ENCODE measurements around the gene UBE4A. TPM values are rescaled to one million over a fixed set of nuclear protein-coding genes. Genes with fewer than 3 reads are reported as not detected.

UBE4A gene
- total RNA-seq, 1 donor from 2014 or later, result 40.0 TPM

DNA sequence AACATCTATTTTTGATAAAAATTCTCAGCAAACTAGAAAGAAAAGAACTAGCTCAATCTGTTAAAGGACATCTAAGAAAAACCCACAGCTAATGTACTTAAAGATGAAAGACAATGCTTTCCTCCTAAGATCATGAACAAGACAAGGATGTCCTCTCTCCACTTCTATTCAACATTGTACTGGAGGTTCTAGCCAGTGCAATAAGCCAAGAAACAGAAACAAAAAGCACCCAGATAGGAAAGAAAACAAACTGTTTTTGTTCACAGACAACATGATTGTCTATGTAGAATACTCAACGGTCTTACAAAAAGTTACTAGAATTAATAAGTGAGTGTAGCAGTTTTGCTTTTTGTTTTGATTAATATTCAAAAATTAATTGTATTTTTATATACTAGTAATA is 24.7 kb upstream of the UBE4A start:
- no peak overlapping the region for H3K27ac ChIP-seq
- H3K9me3 ChIP-seq, result no peaks in the 10 kb centered on the region
- ATAC-seq (no peak), DNase-seq (no peak)
- H3K36me3 ChIP-seq, result no peaks in the 10 kb centered on the region
- H3K4me1 ChIP-seq, result no peaks in the 10 kb centered on the region
- H3K27me3 ChIP-seq, result no peaks in the 10 kb centered on the region
- no peak overlapping the region for H3K4me3 ChIP-seq
- intact Hi-C loops (cut with DNase I), result no loop called here
- no peak for TF ChIP-seq CTCF (IDR thresholded peaks at IDR 0.05)

- peak overlapping the region; percentile 42 for H3K27ac ChIP-seq
- peak; percentile 54 for ATAC-seq
- H3K4me3 ChIP-seq, result no peak overlapping the region
- DNase-seq, result no peak
- no peaks in the 10 kb centered on the region for H3K4me1 ChIP-seq
- no peaks in the 10 kb centered on the region for H3K27me3 ChIP-seq
- no peaks in the 10 kb centered on the region for H3K36me3 ChIP-seq
- intact Hi-C loops (cut with DNase I), result no loop called here
- TF ChIP-seq CTCF (IDR thresholded peaks at IDR 0.05), result no peak
- no peaks in the 10 kb centered on the region for H3K9me3 ChIP-seq
Measured at GRCh38 chr11:118338637-118339061, 20.8 kb upstream of the UBE4A start.

DNA sequence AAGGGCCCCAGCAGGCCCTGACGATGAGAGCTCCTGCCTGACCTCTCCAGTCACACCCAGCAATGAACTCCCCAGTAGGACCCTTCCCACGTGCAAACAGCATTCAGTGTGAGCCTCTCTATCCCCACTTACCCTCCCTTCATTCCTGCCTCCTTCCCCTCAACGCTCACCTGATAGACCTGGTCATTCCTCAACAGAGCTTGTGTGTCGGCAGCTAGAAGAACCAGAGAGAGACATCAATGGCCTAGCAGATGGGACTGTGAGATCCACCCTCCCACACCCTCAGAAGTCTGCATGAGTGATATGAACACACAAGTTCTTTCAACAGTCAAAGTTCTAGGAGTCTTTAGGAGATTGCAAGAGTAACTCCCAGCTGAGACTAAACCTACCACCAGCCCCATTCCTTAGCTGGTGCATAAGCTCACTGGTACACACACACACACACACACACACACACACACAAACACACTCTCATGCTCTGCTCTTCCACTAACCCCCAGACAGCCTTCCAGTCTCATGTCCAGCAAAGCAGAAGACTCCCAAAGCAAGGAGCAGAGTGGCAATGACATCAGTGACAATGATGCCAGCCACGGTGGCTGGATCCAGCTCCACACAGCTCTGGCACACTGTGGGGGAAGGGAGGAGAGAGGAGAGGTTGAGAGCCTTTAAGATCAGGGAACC is 20.0 kb upstream of the UBE4A start:
- TF ChIP-seq CTCF (IDR thresholded peaks at IDR 0.05), result no peak
- ATAC-seq (no peak), DNase-seq (no peak)
- Histone ChIP-seq H3K27me3 (no peaks in the 10 kb centered on the region), H3K9me3 (no peaks in the 10 kb centered on the region), H3K4me3 (no peak overlapping the region), H3K4me1 (no peaks in the 10 kb centered on the region), H3K27ac (peak overlapping the region; percentile 42), H3K36me3 (no peaks in the 10 kb centered on the region)
- intact Hi-C loops (cut with DNase I), result no loop called here

GRCh38 chr11:118340449-118340848 is 19.0 kb upstream of the UBE4A start:
- TF ChIP-seq CTCF (IDR thresholded peaks at IDR 0.05), result no peak
- H3K36me3 ChIP-seq, result no peaks in the 10 kb centered on the region
- ATAC-seq, result no peak
- H3K4me1 ChIP-seq, result no peaks in the 10 kb centered on the region
- H3K27ac ChIP-seq, result no peak overlapping the region
- DNase-seq, result no peak
- no peaks in the 10 kb centered on the region for H3K9me3 ChIP-seq
- no peak overlapping the region for H3K4me3 ChIP-seq
- intact Hi-C loops (cut with DNase I), result no loop called here
- no peaks in the 10 kb centered on the region for H3K27me3 ChIP-seq

- Histone ChIP-seq H3K27ac (no peak overlapping the region), H3K9me3 (no peaks in the 10 kb centered on the region), H3K4me1 (no peaks in the 10 kb centered on the region), H3K27me3 (no peaks in the 10 kb centered on the region), H3K36me3 (no peaks in the 10 kb centered on the region), H3K4me3 (peak overlapping the region; percentile 32)
- DNase-seq, result no peak
- intact Hi-C loops (cut with DNase I), result no loop called here
- no peak for TF ChIP-seq CTCF (IDR thresholded peaks at IDR 0.05)
- no peak for ATAC-seq
Measured at GRCh38 chr11:118341261-118341660, 18.1 kb upstream of the UBE4A start.
